Measurements from ENCODE around the gene TMEM200A.

- TF ChIP-seq CTCF (IDR thresholded peaks at IDR 0.05) (no peak), POLR2A (IDR thresholded peaks at IDR 0.05) (no peak)
Observed at GRCh38 chr6:130453230-130453629, 87.4 kb downstream of the TMEM200A start.
